Liver (tissue), 3 donors: ENCODE results near the gene TRIM36.

Experiments used
- EGR1 ChIP-seq, 2 donors: IDR thresholded peaks; 2 replicates each; pipeline ENCODE4 v1.6.1; 2016 to 2018; ENCODE audit warnings: antibody characterized with exemption in 2 of 2, low read depth in 2 of 2
- GABPA ChIP-seq, 2 donors: IDR thresholded peaks in 1 of 2; conservative IDR thresholded peaks in 1 of 2; 2 replicates each; pipeline ENCODE4 v1.6.1; 2016; ENCODE audit warnings: antibody characterized with exemption in 2 of 2, mild to moderate bottlenecking in 1 of 2, moderate library complexity in 1 of 2
- JUND ChIP-seq, 2 donors: IDR thresholded peaks; 2 replicates each; pipeline ENCODE4 v1.6.1; 2016; ENCODE audit warnings: antibody characterized with exemption in 2 of 2
- RAD21 ChIP-seq, 2 donors: IDR thresholded peaks; 2 replicates each; pipeline ENCODE4 v1.6.1; 2016; ENCODE audit warnings: antibody characterized with exemption in 2 of 2, mild to moderate bottlenecking in 2 of 2
- TAF1 ChIP-seq: conservative IDR thresholded peaks from 2 replicates; pipeline ENCODE4 v1.6.1; 2016; ENCODE audit warnings: antibody characterized with exemption, mild to moderate bottlenecking
- YY1 ChIP-seq: IDR thresholded peaks from 2 replicates; pipeline ENCODE4 v1.6.1; 2016; ENCODE audit warnings: antibody characterized with exemption, mild to moderate bottlenecking
- TF ChIP-seq, protein P1 (sequence below): IDR thresholded peaks from 2 replicates; pipeline ENCODE4 v1.6.1; 2016; ENCODE audit warnings: antibody characterized with exemption
- TF ChIP-seq, protein P2 (sequence below): fragments of 150-350 bp; IDR thresholded peaks from 2 replicates; pipeline ENCODE4 v1.5.1; 2017; ENCODE audit warnings: improper control_type of control experiment, low read depth, low read length; ENCODE audit not compliant: missing input control
- TF ChIP-seq, protein P3 (sequence below): IDR thresholded peaks from 2 replicates; pipeline ENCODE4 v1.6.1; 2016; ENCODE audit warnings: antibody characterized with exemption, mild to moderate bottlenecking
- TF ChIP-seq, protein P4 (sequence below): IDR thresholded peaks from 2 replicates; pipeline ENCODE4 v1.6.1; 2016; ENCODE audit warnings: antibody characterized with exemption
- donor health status: healthy.
- donor health status: healthy.

GRCh38 chr5:115179394-115180164 lies 9.9 kb upstream of the TRIM36 start:
- TF ChIP-seq, protein P1, sequence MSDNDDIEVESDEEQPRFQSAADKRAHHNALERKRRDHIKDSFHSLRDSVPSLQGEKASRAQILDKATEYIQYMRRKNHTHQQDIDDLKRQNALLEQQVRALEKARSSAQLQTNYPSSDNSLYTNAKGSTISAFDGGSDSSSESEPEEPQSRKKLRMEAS = no peak
- TF ChIP-seq, protein P2, sequence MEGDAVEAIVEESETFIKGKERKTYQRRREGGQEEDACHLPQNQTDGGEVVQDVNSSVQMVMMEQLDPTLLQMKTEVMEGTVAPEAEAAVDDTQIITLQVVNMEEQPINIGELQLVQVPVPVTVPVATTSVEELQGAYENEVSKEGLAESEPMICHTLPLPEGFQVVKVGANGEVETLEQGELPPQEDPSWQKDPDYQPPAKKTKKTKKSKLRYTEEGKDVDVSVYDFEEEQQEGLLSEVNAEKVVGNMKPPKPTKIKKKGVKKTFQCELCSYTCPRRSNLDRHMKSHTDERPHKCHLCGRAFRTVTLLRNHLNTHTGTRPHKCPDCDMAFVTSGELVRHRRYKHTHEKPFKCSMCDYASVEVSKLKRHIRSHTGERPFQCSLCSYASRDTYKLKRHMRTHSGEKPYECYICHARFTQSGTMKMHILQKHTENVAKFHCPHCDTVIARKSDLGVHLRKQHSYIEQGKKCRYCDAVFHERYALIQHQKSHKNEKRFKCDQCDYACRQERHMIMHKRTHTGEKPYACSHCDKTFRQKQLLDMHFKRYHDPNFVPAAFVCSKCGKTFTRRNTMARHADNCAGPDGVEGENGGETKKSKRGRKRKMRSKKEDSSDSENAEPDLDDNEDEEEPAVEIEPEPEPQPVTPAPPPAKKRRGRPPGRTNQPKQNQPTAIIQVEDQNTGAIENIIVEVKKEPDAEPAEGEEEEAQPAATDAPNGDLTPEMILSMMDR = no peak
- TF ChIP-seq, protein P3, sequence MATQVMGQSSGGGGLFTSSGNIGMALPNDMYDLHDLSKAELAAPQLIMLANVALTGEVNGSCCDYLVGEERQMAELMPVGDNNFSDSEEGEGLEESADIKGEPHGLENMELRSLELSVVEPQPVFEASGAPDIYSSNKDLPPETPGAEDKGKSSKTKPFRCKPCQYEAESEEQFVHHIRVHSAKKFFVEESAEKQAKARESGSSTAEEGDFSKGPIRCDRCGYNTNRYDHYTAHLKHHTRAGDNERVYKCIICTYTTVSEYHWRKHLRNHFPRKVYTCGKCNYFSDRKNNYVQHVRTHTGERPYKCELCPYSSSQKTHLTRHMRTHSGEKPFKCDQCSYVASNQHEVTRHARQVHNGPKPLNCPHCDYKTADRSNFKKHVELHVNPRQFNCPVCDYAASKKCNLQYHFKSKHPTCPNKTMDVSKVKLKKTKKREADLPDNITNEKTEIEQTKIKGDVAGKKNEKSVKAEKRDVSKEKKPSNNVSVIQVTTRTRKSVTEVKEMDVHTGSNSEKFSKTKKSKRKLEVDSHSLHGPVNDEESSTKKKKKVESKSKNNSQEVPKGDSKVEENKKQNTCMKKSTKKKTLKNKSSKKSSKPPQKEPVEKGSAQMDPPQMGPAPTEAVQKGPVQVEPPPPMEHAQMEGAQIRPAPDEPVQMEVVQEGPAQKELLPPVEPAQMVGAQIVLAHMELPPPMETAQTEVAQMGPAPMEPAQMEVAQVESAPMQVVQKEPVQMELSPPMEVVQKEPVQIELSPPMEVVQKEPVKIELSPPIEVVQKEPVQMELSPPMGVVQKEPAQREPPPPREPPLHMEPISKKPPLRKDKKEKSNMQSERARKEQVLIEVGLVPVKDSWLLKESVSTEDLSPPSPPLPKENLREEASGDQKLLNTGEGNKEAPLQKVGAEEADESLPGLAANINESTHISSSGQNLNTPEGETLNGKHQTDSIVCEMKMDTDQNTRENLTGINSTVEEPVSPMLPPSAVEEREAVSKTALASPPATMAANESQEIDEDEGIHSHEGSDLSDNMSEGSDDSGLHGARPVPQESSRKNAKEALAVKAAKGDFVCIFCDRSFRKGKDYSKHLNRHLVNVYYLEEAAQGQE = no peak
- TF ChIP-seq TAF1 (no peak), RAD21 (IDR thresholded peaks at IDR 0.05) (no peak), EGR1 (IDR thresholded peaks at IDR 0.05; ENCODE audit: low read depth in 2 of 2) (no peak), JUND (IDR thresholded peaks at IDR 0.05) (no peak), GABPA (IDR thresholded peaks at IDR 0.05 in 1 of 2, conservative IDR thresholded peaks at IDR 0.05 in 1 of 2) (no peak), YY1 (no peak)
- TF ChIP-seq, protein P4, sequence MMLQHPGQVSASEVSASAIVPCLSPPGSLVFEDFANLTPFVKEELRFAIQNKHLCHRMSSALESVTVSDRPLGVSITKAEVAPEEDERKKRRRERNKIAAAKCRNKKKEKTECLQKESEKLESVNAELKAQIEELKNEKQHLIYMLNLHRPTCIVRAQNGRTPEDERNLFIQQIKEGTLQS = no peak
